GM18909 (cell line): ENCODE results near the gene C14orf180.
"Not testable (repeated sequence)": the region's sequence is repeated elsewhere in the genome, so short reads cannot be mapped to it uniquely, and the experiment has no call there.

Experiments used
- ATAC-seq: cut with Tn5 transposase; IDR thresholded peaks from one replicate; pipeline ENCODE4 v1.9.1; 2021; ENCODE audit warnings: mild to moderate bottlenecking; ENCODE audit not compliant: unreplicated experiment, poor library complexity

Gene C14orf180

GRCh38 chr14:104603711-104604401 is 24.3 kb downstream of the C14orf180 start:
- ATAC-seq = no peak

GRCh38 chr14:104604458-104605449 is 25.2 kb downstream of the C14orf180 start, which contains the start of gene TMEM179:
Gene TMEM179, minus strand, starts transcription at chr14:104604772. Its CDS starts 31 bp downstream, at chr14:104604741.
- no peak for ATAC-seq

- ATAC-seq = no peak
Observed at GRCh38 chr14:104609666-104610065, 30.1 kb downstream of the C14orf180 start.

GRCh38 chr14:104610749-104611310 is 31.3 kb downstream of the C14orf180 start:
- no peak for ATAC-seq

- ATAC-seq = no peak
Observed at GRCh38 chr14:104611881-104612280, 32.3 kb downstream of the C14orf180 start.

- no peak for ATAC-seq
Observed at GRCh38 chr14:104614126-104614812, 34.7 kb downstream of the C14orf180 start.

- no peak for ATAC-seq
Observed at GRCh38 chr14:104624939-104625338, 45.4 kb downstream of the C14orf180 start.

- ATAC-seq = no peak
Observed at GRCh38 chr14:104632781-104633180, 53.2 kb downstream of the C14orf180 start.

- no peak for ATAC-seq
Observed at GRCh38 chr14:104633276-104634137, 53.9 kb downstream of the C14orf180 start.

- ATAC-seq = no peak
Observed at GRCh38 chr14:104634138-104634760, 54.7 kb downstream of the C14orf180 start.

- no peak for ATAC-seq
Observed at GRCh38 chr14:104634886-104635570, 55.5 kb downstream of the C14orf180 start.

- ATAC-seq = no peak
Observed at GRCh38 chr14:104635717-104636116, 56.2 kb downstream of the C14orf180 start.

GRCh38 chr14:104636131-104636530 is 56.6 kb downstream of the C14orf180 start:
- no peak for ATAC-seq

- ATAC-seq = not testable (repeated sequence)
Observed at GRCh38 chr14:104636846-104637545, 57.4 kb downstream of the C14orf180 start.

- no peak for ATAC-seq
Observed at GRCh38 chr14:104637546-104638003, 58.0 kb downstream of the C14orf180 start.

GRCh38 chr14:104638190-104638589 is 58.6 kb downstream of the C14orf180 start:
- ATAC-seq = no peak

- no peak for ATAC-seq
Observed at GRCh38 chr14:104638927-104639450, 59.4 kb downstream of the C14orf180 start.
